ENCODE measurements around the gene LMOD2.
"Not testable (repeated sequence)": the region's sequence is repeated elsewhere in the genome, so short reads cannot be mapped to it uniquely, and the experiment has no call there.

The LMOD2 gene, protein sequence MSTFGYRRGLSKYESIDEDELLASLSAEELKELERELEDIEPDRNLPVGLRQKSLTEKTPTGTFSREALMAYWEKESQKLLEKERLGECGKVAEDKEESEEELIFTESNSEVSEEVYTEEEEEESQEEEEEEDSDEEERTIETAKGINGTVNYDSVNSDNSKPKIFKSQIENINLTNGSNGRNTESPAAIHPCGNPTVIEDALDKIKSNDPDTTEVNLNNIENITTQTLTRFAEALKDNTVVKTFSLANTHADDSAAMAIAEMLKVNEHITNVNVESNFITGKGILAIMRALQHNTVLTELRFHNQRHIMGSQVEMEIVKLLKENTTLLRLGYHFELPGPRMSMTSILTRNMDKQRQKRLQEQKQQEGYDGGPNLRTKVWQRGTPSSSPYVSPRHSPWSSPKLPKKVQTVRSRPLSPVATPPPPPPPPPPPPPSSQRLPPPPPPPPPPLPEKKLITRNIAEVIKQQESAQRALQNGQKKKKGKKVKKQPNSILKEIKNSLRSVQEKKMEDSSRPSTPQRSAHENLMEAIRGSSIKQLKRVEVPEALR

DNA sequence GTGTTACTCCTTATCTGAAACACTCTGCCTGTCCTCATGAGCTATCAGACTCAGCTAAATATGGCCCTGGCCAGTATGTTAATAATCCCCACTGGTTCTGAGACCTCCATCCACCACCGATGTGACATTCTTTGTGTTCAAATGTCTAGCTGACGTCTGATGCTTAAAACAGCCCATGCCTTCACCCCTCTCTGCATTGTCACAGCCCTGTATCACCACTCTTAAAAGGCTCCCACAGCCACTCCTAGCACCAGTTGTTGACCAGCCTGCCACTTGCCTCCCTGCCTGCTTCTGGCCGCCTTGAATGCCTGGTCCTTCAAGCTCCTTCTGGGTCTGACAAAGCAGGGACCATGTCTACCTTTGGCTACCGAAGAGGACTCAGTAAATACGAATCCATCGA lies at the start of gene LMOD2:
Gene LMOD2 (plus strand): TSS at position 253 of the 400 bp plus-strand sequence. CDS start 98 bp downstream, at position 351.
- in situ Hi-C loops (cut with MboI; ENCODE audit: low sequenced_read_pairs) = no loop called here

DNA sequence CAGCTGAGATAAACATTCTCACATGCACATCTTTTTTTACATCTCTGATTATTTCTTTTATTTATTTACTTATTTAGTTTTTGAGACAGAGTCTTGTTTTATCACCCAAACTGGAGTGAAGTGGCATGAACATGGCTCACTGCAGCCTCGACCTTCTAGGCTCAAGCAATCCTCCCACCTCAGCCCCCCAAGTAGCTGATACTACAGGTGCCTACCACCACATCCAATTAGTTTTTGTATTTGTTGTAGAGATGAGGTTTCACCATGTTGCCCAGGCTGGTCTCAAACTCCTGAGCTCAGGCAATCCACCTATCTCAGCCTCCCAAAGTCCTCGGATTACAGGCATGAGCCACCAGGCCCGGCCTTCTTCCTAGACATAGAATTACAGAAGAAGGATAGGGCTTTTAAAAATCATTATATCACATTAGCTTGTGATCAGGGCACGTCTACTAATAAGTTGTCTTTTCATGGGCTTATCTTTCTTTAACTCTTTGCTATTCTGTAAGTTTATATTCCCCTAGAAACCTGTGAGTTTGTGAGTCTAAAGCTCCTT lies 48.2 kb upstream of the LMOD2 start:
- in situ Hi-C loops (cut with MboI; ENCODE audit: low sequenced_read_pairs) = no loop called here

DNA sequence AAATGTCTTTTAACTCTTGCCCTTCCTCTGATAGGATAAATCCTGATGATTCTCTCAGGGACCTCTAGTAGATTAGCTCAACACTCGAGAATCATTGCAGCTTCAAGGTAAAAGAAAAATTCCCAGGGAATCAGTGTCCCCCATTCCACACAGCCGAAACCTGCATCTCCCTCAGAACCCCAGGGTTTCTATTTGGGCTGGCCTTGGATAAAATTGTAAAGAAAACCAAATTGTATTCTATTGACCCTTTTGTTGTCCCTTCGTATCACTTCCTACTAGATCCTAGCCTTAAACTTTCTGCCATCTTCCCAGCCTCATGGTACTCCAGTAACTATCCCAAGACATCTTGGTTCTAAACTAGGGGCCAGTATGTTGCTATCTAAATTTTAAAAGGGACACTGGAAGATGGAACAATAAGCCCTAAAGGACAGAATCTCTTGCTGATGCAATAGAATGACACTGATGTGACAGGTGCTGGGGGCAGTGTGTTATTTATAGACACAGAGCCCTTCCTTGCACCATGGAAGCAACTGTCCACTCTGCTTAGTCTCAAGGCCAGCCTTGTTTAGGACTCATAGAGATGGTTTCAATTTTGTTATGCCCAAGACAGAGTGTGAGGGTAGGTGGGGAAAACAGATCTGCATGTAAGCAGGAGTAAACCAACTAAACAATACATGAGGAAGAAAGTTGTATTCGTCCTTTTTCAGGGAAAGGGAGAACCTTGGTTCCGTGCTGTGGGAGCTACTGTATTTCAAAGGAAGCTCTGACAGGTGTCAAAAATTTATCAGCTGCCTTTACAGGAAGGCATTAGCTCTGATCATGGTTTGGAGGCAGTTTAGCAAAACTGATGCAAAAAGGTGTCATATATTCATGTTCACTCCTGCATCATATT lies 46.4 kb upstream of the LMOD2 start:
- in situ Hi-C loops (cut with MboI; ENCODE audit: low sequenced_read_pairs) = no loop called here

DNA sequence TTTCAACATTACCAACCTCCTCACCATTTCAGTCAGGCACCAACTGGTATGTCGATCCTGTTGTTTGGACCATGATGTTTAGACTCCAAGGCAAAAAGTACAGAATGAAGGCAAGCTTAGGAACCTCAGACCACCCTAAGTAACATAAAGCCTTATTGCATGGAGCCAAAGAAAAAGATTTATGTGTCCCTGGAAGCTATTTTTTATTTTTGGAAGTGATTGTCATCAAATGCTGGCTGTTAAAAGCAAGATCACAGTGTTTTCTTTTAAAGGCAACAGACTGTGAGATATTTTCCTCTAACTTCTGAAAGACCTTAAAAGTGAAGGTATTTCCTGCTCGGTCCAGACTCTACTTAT lies 45.8 kb upstream of the LMOD2 start:
- in situ Hi-C loops (cut with MboI; ENCODE audit: low sequenced_read_pairs) = no loop called here

DNA sequence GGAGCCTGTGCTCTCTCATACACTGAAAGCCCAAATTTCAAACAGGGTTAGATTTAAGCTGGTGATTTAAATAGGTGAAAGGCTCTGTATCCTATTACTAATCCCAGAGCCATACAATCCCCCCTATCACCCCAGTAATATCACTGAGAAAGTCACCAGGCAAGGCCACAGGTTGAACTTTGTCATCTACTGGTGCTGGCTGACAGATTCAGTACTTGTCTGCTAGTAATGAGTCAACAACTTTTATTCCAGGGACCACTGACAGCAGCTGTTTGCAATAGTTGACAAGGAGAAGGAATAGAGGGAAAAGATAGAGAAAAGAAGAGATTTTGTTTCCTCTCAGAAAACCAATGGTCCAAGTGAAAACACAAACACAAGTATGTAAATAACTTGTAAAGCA lies 43.6 kb upstream of the LMOD2 start:
- in situ Hi-C loops (cut with MboI; ENCODE audit: low sequenced_read_pairs) = no loop called here

DNA sequence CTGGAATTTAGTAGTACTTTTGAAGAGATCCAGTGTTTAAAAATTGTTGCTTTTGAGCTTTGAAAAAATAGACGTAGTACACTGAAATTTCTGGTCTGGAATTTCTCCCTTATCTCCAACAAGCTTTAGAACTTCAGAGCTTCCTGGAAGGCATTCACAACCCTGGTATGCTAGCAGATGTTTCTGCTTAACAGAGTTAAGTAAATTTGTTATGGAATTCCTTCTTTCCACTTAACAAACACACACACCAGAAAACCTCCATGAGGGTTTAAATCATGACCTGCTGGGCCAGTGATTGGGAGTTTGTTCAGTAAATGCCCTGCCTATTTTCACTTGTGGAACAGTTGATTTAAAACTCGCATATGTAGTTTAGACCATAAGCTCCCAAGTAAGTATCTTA lies 40.3 kb upstream of the LMOD2 start:
- in situ Hi-C loops (cut with MboI; ENCODE audit: low sequenced_read_pairs) = no loop called here

DNA sequence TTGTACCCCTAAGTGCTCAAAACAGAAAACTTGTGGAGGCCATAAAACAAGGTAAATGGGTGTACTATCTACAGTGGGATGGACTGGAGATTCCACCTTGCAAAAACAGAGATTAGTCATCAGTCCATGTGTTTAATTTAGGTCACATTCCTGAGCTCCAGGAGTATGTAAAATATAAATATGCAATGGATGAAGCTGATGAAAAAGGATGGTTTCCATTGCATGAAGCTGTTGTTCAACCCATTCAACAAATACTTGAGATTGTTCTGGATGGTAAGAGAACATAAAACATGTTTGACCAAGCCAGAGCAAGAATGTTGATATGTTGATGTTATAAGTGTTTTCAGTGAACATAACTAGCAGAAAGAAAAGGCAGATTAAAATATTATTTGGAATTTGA lies 39.4 kb upstream of the LMOD2 start:
- in situ Hi-C loops (cut with MboI; ENCODE audit: low sequenced_read_pairs) = no loop called here

DNA sequence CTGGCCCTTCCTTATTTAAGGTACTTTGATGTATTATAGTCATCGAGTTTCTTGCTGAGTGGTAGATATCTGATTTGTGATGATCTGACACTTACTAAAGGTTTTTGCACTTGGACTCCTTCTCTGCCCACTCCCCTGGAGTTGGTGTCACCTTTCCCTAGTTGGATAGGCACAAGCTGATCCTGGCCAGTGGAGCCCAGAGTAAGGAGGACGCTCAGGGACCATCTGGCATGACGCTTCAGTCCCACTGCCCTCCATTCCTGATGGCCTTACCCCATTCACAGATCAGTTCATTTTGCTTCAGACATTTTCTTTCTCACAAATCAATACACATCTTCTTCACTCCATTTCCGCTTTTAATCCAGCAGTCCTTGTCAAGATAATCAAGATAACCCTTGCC lies 34.0 kb upstream of the LMOD2 start:
- in situ Hi-C loops (cut with MboI; ENCODE audit: low sequenced_read_pairs) = no loop called here

DNA sequence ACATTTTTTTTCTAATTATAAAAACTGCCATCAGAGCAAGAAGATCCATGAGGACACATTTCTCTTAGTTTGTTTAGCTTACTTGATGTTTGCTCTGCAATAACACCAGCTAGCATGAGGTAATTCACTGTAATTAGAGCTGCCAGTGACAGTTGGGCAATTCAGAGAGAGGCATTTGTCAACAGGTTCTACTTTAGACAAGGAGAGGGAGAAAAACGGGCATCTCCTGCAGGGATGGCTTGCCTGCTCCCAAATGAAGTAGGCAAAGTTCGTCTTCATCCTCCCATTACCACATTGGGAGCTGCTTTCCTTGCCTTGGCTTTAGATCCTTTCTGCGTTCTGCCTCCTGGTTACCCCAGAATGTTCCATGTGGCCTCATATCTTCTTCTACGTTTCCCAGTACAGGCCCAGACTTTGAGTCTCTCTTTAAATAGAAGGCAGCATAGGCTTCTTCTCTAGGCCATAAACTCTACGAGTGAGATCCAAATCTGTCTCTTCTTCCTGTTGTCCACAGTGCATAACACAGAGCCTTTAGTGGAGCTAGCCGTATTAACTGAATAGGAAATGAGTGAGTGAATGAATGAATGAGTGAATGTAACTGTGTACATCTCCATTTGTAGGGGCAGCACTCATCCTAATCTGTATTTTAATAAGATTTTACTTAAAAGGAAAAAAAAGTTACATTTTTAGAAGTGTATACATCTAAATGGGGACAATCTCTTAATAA lies 32.8 kb upstream of the LMOD2 start:
- in situ Hi-C loops (cut with MboI; ENCODE audit: low sequenced_read_pairs) = no loop called here

DNA sequence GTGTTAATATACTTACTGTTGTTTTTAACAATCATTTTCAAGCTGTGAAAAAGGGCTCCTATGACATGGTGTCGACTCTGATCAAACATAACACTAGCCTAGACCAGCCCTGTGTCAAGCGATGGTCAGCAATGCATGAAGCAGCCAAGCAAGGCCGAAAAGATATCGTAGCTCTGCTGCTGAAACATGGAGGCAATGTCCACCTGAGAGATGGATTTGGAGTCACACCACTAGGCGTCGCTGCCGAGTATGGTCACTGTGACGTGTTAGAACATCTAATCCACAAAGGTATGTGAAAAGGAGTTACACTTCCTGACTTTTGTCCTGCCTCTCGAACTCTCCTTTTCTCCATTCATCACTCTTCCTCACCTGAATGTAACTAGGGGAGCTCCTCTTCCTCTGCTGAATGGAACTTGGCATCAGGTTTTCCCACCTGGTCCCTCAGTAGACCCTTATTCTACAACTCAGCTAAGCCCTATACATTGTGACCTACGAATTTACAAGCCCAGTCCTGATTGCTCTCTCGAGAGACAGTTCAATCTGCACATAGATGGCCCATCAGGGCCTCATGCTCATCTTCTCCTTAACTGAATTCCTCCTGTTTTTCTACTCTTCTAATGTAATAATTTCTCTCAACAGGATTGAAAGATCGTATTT lies 31.0 kb upstream of the LMOD2 start:
- in situ Hi-C loops (cut with MboI; ENCODE audit: low sequenced_read_pairs) = no loop called here

DNA sequence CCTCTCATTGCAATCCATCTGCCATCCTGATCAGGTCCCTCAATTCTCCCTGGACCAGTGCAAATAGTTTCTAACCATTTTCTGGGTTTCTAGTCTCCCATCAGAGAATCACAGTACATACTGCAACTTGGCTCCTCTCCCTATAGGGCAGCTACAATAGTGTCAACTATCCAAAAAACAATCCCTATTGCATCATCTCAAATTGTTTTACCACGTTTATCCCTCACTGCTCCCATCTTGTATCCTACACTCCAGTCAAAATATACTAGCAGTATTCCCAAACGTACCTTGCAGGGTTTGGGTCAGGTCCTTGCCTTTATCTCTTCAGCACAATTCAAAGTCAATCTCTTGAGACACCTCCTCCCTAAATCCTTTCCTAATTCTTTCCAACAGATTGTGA lies 30.4 kb upstream of the LMOD2 start:
- in situ Hi-C loops (cut with MboI; ENCODE audit: low sequenced_read_pairs) = no loop called here

DNA sequence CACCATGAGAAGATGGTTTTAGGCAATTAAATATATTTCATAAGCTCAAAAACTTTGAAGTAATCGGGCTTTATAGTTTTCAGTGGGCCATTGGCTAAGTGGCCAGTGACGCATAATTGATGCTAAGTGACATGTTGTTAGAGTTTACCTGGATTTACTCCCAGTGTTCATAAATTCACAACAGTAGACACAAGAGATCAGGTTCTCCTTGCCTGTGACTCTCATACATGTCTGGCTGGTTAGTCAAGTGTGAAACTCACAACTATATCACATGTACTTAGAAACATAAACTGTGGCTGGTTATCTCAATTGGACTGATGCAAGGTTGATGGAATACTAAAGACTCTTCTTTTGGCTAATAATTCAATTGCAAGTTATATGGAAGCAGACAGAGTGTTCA lies 27.8 kb upstream of the LMOD2 start:
- in situ Hi-C loops (cut with MboI; ENCODE audit: low sequenced_read_pairs) = no loop called here

DNA sequence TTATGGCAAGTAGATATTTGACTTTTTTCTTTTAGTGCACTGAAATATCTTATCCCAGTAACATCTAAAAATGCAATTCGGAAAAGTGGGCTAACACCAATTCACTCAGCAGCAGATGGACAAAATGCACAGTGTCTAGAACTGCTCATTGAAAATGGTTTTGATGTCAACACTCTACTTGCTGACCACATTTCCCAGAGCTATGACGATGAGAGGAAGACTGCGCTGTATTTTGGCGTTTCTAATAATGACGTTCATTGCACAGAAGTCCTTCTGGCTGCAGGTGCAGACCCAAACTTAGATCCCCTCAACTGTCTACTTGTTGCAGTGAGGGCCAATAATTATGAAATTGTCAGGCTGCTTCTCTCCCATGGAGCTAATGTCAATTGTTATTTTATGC lies 26.8 kb upstream of the LMOD2 start:
- in situ Hi-C loops (cut with MboI; ENCODE audit: low sequenced_read_pairs) = no loop called here

DNA sequence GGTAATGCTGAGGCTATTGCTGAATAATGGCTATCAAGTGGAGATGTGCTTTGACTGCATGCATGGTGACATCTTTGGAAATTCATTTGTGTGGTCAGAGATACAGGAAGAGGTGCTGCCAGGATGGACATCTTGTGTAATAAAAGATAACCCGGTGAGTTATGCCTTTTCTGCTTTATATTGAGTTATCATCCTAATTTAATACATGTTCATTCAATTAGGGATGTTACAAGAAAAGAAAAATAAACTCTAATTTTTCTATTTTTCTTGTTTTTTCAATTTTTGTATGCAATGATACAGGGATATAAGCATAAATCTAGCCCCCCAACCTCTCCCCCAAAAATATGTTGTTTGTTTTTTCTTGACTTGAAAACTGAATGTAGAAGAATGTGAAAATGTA lies 26.4 kb upstream of the LMOD2 start:
- in situ Hi-C loops (cut with MboI; ENCODE audit: low sequenced_read_pairs) = no loop called here

DNA sequence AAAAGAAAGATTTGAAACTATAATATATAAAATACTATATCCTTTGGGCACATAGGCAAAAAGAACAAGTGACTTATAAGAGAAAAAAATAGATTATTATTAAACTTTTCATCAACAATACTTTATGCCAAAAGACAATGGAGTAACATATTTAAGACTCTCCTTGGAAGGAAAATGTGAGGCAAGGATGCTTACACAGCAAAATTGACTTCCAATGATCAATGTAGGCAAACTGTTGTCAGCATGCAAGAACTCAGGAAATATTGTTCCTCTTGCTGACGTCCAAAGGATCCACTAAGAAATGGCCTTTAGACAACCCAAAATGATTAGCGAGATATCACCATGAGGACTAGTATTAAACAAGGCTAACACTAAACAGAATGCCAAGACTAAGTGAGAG lies 22.9 kb upstream of the LMOD2 start:
- in situ Hi-C loops (cut with MboI; ENCODE audit: low sequenced_read_pairs) = no loop called here

DNA sequence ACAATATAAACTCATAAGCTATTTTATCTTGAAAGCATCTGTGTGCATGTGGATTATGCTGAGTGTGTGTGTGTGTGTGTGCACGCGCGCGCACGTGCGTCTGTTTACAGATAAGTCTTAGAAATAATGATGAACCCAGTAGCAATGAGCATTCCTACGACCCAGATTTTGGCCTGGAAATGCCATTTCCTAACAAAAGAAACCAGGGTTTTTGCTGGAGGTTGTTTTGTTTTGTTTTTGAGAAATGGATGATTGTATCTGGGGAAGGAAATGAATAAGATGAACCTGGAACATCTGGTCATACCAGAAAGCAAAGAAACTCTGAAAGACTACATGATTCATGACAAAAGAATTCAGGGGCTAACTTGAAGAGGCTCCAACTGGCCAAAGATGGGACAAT lies 22.1 kb upstream of the LMOD2 start:
- in situ Hi-C loops (cut with MboI; ENCODE audit: low sequenced_read_pairs) = no loop called here

DNA sequence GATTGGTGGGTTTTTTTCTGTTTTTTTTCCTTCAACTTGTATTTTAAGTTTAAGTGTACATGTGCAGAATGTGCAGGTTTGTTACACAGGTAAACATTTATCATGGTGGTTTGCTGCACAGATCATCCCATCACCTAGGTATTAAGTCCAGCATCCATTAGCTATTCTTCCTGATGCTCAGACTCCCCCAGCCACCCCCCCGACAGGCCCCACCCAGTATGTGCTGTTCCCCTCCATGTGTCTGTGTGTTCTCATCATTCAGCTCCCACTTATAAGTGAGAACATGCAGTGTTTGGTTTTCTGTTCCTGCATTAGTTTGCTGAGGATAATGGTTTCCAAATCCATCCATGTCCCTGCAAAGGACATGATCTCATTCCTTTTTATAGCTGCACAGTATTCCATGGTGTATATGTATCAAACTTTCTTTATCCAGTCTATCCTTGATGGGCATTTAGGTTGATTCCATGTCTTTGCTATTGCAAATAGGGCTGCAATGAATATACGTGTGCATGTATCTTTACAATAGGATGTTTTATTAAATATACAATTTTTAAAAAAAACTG lies 21.6 kb upstream of the LMOD2 start:
- in situ Hi-C loops (cut with MboI; ENCODE audit: low sequenced_read_pairs) = not testable (repeated sequence)

DNA sequence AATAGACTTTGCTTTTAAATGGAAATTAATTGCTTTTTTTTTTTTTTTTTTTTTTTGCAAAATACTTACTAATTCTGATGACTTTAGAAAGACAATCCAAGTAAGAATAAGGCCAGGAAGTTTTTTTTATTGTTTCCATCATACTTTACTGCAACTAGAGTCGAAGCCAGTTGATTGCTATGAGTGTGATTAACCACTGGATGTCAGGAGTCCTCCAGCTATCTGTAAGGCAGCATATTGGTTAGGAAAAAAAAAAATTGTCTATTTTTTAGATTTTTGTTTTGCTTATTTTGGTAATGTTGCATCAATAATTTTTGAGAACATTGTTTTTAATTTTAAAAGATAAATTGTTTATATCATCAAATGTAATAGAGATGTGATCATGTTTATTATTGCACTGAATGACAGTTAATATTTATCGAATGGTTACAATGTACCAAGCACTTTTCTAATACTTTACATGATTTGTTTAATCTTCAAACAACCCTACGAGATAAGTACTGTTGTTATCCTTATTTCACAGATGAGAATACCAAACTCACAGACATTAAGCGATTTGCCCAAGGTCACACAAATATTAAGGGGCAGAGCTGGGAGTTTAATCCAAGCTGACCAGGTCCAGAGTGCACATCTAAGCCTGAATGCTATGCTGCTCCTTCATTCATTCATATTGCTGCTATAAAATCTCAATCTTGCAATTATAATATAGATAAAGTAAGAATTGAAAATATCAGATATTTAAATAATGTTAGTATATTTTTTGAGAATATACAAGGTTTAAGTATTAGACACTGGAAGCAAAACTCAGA lies 19.9 kb upstream of the LMOD2 start:
- in situ Hi-C loops (cut with MboI; ENCODE audit: low sequenced_read_pairs) = no loop called here

DNA sequence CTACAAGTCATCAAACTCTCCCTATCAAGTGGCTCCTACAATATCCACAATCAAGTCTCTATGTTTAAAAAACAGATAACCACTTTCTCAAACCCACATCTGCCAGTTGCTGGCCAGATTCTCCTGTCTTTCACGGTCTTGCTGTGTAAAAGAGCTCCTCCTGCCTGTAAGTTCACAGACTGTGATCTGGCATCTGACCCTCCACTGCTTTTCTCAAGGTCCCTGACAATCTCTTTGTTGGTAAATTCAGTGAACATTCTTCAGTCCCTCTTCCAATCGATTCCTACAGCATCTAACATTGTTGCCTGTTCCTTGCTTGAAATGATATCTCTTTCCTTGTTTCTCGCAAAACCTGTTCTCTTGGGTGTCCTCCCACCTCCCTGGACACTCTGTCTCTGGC lies 18.5 kb upstream of the LMOD2 start:
- in situ Hi-C loops (cut with MboI; ENCODE audit: low sequenced_read_pairs) = no loop called here

Data from HL-60/S4 treated with retinoic acid at 250 ng/mL for 4 days and 3 days (cell line).